HCT116 (cell line): ENCODE measurements around the gene LIN52.

Source experiments
- CEBPB ChIP-seq: IDR thresholded peaks from 2 replicates; pipeline ENCODE4 v1.6.1; 2012; ENCODE audit warnings: low read depth
- CTCF ChIP-seq, 3 experiments: fragments of 200-600 bp in 1 of 3; sonication (generic) in 1 of 3; IDR thresholded peaks in 2 of 3; conservative IDR thresholded peaks in 1 of 3; 2 replicates each; pipeline ENCODE4 v1.5.1; 2012 to 2017; ENCODE audit warnings: low read depth in 2 of 3, low read length in 2 of 3, antibody characterized with exemption in 1 of 3, borderline replicate concordance in 1 of 3, control low read depth in 1 of 3, mild to moderate bottlenecking in 1 of 3, mixed read lengths in 1 of 3, mixed run types in 1 of 3, moderate library complexity in 1 of 3; ENCODE audit not compliant: insufficient read depth in 1 of 3
- ELF1 ChIP-seq: IDR thresholded peaks from 2 replicates; pipeline ENCODE4 v1.6.1; 2012; ENCODE audit warnings: low read depth, borderline replicate concordance
- EZH2 ChIP-seq: fragments of 200-600 bp; sonication (generic); IDR thresholded peaks from 2 replicates; pipeline ENCODE4 v1.6.1; 2017; ENCODE audit warnings: antibody characterized with exemption, mixed run types
- EZH2phosphoT487 ChIP-seq: fragments of 200-600 bp; IDR thresholded peaks from 2 replicates; pipeline ENCODE4 v1.6.1; 2018; ENCODE audit warnings: antibody characterized with exemption, borderline replicate concordance
- MAX ChIP-seq: IDR thresholded peaks from 2 replicates; pipeline ENCODE4 v1.6.1; 2012
- POLR2A ChIP-seq: IDR thresholded peaks from 2 replicates; pipeline ENCODE4 v1.7.0; 2011; ENCODE audit warnings: borderline replicate concordance; ENCODE audit not compliant: insufficient read depth, insufficient read length; ENCODE audit errors: extremely low read depth
- POLR2AphosphoS5 ChIP-seq: IDR thresholded peaks from 2 replicates; pipeline ENCODE4 v1.6.1; 2011; ENCODE audit warnings: mild to moderate bottlenecking, low read depth, low read length, moderate library complexity
- SIN3A ChIP-seq: IDR thresholded peaks from 2 replicates; pipeline ENCODE4 v1.6.1; 2012; ENCODE audit warnings: low read depth
- SP1 ChIP-seq: IDR thresholded peaks from 2 replicates; pipeline ENCODE4 v1.6.1; 2012; ENCODE audit warnings: low read depth
- YY1 ChIP-seq: IDR thresholded peaks from 2 replicates; pipeline ENCODE4 v1.6.1; 2011; ENCODE audit warnings: low read length, low read depth, moderate library complexity, mild to moderate bottlenecking; ENCODE audit not compliant: insufficient replicate concordance; ENCODE audit errors: extremely low read depth
- ZNF274 ChIP-seq: fragments of 200-500 bp; sonication (Bioruptor generic); IDR thresholded peaks from 2 replicates; pipeline ENCODE4 v1.6.1; 2014; ENCODE audit warnings: mild to moderate bottlenecking, low read depth, low read length, inconsistent platforms
- TF ChIP-seq, protein P1 (sequence below): IDR thresholded peaks from 2 replicates; pipeline ENCODE4 v1.6.1; 2011; ENCODE audit warnings: mild to moderate bottlenecking, low read length, moderate library complexity; ENCODE audit not compliant: insufficient replicate concordance; ENCODE audit errors: extremely low read depth
- TF ChIP-seq, protein P2 (sequence below): IDR thresholded peaks from 2 replicates; pipeline ENCODE4 v1.6.1; 2012

GRCh38 chr14:74240794-74241651 is 156.3 kb downstream of the LIN52 start:
- TF ChIP-seq POLR2A, result no peak
- no peak for TF ChIP-seq CTCF (IDR thresholded peaks at IDR 0.05 in 2 of 3, conservative IDR thresholded peaks at IDR 0.05 in 1 of 3; ENCODE audit: borderline replicate concordance in 1 of 3, insufficient read depth in 1 of 3, low read depth in 2 of 3, low read length in 2 of 3)
- TF ChIP-seq EZH2phosphoT487, result no peak
- no peak for TF ChIP-seq POLR2AphosphoS5
- no peak for TF ChIP-seq ZNF274
- TF ChIP-seq EZH2, result no peak
- TF ChIP-seq YY1, result no peak
- TF ChIP-seq MAX, result no peak
- TF ChIP-seq CEBPB, result no peak
- no peak for TF ChIP-seq ELF1
- TF ChIP-seq SIN3A, result no peak
- TF ChIP-seq, protein P1, sequence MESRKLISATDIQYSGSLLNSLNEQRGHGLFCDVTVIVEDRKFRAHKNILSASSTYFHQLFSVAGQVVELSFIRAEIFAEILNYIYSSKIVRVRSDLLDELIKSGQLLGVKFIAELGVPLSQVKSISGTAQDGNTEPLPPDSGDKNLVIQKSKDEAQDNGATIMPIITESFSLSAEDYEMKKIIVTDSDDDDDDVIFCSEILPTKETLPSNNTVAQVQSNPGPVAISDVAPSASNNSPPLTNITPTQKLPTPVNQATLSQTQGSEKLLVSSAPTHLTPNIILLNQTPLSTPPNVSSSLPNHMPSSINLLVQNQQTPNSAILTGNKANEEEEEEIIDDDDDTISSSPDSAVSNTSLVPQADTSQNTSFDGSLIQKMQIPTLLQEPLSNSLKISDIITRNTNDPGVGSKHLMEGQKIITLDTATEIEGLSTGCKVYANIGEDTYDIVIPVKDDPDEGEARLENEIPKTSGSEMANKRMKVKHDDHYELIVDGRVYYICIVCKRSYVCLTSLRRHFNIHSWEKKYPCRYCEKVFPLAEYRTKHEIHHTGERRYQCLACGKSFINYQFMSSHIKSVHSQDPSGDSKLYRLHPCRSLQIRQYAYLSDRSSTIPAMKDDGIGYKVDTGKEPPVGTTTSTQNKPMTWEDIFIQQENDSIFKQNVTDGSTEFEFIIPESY, result no peak
- no peak for TF ChIP-seq SP1
- TF ChIP-seq, protein P2, sequence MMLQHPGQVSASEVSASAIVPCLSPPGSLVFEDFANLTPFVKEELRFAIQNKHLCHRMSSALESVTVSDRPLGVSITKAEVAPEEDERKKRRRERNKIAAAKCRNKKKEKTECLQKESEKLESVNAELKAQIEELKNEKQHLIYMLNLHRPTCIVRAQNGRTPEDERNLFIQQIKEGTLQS, result no peak
